Activated CD8-positive, alpha-beta T cell treated with anti-CD3 and anti-CD28 coated beads for 36 hours (primary cell): ENCODE results near the gene LIN7A. TPM values are rescaled to one million over a fixed set of nuclear protein-coding genes. Genes with fewer than 3 reads are reported as not detected.

Experiments used
- ATAC-seq: fragments of 200-7000 bp; cut with Tn5 transposase; one replicate; pipeline ENCODE4 v1.10.0; 2021; ENCODE audit warnings: mild to moderate bottlenecking, moderate library complexity
- CTCF ChIA-PET: fragments of 350-600 bp; sonication (Branson Sonifier 250); formaldehyde crosslinking; loops from one replicate; lab custom pipeline; 2021; ENCODE audit warnings: antibody characterized with exemption; lab: Charles Lee
- POLR2A ChIA-PET: fragments of 350-600 bp; sonication (Branson Sonifier 250); formaldehyde crosslinking; loops from one replicate; lab custom pipeline; 2021; ENCODE audit warnings: antibody characterized with exemption; lab: Charles Lee
- DNase-seq: peaks from one replicate; pipeline ENCODE4 v3.0.0-alpha.2; 2020
- H3K27ac Mint-ChIP-seq: one replicate; pipeline ENCODE4 v1.8.0; 2021; ENCODE audit warnings: mild to moderate bottlenecking, mixed read lengths
- H3K27me3 Mint-ChIP-seq: one replicate; pipeline ENCODE4 v1.8.0; 2021; ENCODE audit warnings: mixed read lengths
- H3K36me3 Mint-ChIP-seq: one replicate; pipeline ENCODE4 v1.8.0; 2021; ENCODE audit warnings: low read depth, mixed read lengths
- H3K4me1 Mint-ChIP-seq: one replicate; pipeline ENCODE4 v1.8.0; 2021; ENCODE audit warnings: low read depth, mixed read lengths
- H3K4me3 Mint-ChIP-seq: one replicate; pipeline ENCODE4 v1.8.0; 2021; ENCODE audit warnings: mild to moderate bottlenecking, moderate library complexity, mixed read lengths
- H3K9me3 Mint-ChIP-seq: one replicate; pipeline ENCODE4 v1.8.0; 2021; ENCODE audit warnings: mixed read lengths
- intact Hi-C: fragments of 100-400 bp; cut with micrococcal nuclease; formaldehyde crosslinking; loops from one replicate; pipeline ENCODE4 v1.10.0; 2022
- total RNA-seq, 2 experiments: library from RNA; stranded (reverse); gene quantifications; one replicate each; pipeline ENCODE4 v1.2.3, GENCODE V29; 2021
- TF ChIP-seq, protein P1 (sequence below): fragments of 200-600 bp; IDR thresholded peaks from one replicate; pipeline ENCODE4 v1.8.0; 2022; ENCODE audit warnings: antibody characterized with exemption, mild to moderate bottlenecking

The LIN7A gene
- total RNA-seq, 2 experiments from 2014 or later = not detected

DNA sequence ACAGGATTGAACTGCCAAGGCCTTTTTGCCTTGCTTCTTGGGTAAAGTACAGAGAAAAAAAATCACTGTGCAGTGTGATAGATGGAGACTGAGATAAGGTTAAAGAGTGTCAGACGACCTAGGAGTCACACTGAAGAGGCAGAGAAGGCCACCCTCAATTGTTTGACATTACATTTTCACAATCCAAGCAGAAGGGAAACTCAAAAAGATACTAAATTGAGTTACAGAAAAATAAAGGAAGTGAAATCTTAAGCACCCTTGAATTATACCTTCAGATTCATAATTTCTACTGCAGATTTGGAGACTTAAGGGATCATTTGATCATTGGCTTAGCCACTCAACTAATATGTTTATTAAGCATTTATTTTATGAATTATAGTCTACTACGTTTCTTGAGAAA is 123.9 kb downstream of the LIN7A start:
- intact Hi-C loops = no loop called here
- no peaks in the 10 kb centered on the region for H3K36me3 Mint-ChIP-seq
- DNase-seq (no peak), ATAC-seq (no peak)
- H3K27me3 Mint-ChIP-seq = no peaks in the 10 kb centered on the region
- POLR2A ChIA-PET = no interaction called here
- TF ChIP-seq, protein P1, sequence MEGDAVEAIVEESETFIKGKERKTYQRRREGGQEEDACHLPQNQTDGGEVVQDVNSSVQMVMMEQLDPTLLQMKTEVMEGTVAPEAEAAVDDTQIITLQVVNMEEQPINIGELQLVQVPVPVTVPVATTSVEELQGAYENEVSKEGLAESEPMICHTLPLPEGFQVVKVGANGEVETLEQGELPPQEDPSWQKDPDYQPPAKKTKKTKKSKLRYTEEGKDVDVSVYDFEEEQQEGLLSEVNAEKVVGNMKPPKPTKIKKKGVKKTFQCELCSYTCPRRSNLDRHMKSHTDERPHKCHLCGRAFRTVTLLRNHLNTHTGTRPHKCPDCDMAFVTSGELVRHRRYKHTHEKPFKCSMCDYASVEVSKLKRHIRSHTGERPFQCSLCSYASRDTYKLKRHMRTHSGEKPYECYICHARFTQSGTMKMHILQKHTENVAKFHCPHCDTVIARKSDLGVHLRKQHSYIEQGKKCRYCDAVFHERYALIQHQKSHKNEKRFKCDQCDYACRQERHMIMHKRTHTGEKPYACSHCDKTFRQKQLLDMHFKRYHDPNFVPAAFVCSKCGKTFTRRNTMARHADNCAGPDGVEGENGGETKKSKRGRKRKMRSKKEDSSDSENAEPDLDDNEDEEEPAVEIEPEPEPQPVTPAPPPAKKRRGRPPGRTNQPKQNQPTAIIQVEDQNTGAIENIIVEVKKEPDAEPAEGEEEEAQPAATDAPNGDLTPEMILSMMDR = no peak
- H3K4me1 Mint-ChIP-seq = no peaks in the 10 kb centered on the region
- no peaks in the 10 kb centered on the region for H3K9me3 Mint-ChIP-seq
- H3K4me3 Mint-ChIP-seq = no peak overlapping the region
- no peak overlapping the region for H3K27ac Mint-ChIP-seq
- CTCF ChIA-PET = no interaction called here

DNA sequence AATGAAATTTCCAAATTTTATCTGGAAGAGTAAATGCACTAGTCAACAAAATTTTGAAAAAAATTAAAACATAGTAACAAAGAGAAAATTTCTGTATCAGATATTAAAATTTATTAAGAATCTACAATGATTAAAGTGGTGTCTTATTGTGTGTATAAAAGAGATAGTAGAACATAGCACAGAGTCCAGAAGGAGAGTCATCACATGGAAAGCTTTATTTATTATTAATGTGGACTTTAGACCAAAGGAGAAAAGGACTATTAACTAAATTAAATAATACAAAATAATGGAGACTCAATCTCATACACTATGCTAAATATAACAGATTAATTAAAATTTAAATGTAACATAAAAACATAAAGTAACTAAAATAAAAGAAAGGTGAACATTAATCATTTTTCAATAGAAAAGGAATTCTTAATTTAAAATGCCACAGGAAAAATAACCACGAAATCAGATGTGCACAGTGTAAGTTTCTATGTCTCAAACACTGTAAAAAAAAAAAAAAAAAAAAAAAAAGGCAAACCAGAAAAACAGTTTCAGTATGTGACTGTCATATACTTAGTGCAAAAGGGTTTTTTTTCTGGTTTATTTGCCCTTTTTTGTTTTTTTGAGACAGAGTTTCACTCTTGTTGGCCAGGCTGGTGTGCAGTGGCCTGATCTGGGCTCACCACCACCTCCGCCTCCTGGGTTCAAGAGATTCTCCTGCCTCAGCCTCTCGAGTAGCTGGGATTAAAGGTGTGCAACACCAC is 125.6 kb downstream of the LIN7A start:
- no peak for ATAC-seq
- Mint-ChIP-seq H3K36me3 (no peaks in the 10 kb centered on the region), H3K4me3 (no peak overlapping the region), H3K4me1 (no peaks in the 10 kb centered on the region), H3K27me3 (no peaks in the 10 kb centered on the region), H3K27ac (no peak overlapping the region), H3K9me3 (no peaks in the 10 kb centered on the region)
- intact Hi-C loops = no loop called here
- DNase-seq = no peak
- CTCF ChIA-PET = no interaction called here
- POLR2A ChIA-PET = no interaction called here
- TF ChIP-seq, protein P1 = no peak

DNA sequence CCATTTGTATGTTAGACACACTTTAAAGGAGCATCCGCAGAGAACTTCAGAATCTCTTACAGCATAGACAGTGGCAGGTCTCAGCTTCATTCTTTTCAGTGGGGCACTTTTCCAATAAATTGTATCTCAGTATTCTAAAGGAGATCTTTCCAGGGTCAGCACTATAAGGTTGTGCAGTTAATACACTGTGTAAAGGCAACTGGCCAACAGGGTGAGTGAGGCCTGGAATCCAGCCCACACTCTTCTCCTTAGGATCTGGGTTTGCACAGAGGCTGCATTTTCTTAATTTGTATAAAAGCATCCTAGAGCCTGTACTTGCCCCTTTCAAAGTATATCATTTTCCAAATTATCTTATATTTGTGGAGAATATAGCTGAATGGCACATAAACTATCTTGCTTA is 126.9 kb downstream of the LIN7A start:
- CTCF ChIA-PET = no interaction called here
- DNase-seq (no peak), ATAC-seq (no peak)
- no peaks in the 10 kb centered on the region for H3K9me3 Mint-ChIP-seq
- intact Hi-C loops = no loop called here
- TF ChIP-seq, protein P1 = no peak
- H3K4me3 Mint-ChIP-seq = no peak overlapping the region
- POLR2A ChIA-PET = no interaction called here
- no peak overlapping the region for H3K27ac Mint-ChIP-seq
- H3K27me3 Mint-ChIP-seq = no peaks in the 10 kb centered on the region
- H3K36me3 Mint-ChIP-seq = no peaks in the 10 kb centered on the region
- H3K4me1 Mint-ChIP-seq = no peaks in the 10 kb centered on the region

DNA sequence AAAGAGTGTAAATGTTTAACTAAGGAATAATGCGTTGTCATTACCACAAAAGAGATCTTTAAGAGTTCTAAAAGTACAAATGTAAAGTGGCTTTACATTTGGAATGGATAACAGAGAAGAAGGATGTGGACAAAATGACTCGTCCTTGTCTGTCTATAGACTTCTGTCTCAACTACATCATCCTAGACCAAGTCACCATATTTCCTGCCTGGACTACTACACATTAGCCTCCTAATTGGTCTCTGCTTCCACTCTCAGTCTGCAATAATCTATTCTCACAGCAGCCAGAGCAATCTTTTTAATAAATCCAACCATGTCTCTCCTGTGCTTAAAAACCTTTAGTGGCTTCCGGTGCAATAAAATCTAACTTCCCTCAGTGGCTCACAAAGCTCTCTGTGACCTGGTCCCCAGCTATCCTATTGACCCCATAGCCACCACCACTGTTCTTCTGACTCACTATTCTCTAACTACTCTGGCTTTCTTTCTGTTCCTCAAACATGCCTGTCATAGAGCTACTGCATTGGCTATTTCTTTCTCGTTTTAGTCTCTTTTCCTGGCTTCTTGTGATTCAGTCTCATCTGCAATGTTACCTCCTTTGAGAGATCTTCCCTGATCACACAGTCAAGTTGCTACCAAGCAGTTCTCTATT is 130.0 kb downstream of the LIN7A start:
- intact Hi-C loops = no loop called here
- Mint-ChIP-seq H3K27me3 (no peaks in the 10 kb centered on the region), H3K4me1 (no peaks in the 10 kb centered on the region), H3K36me3 (no peaks in the 10 kb centered on the region), H3K27ac (no peak overlapping the region), H3K4me3 (no peak overlapping the region), H3K9me3 (peaks cover 2% of the 10 kb centered on the region)
- ATAC-seq = no peak
- no peak for DNase-seq
- ChIA-PET CTCF (no interaction called here), POLR2A (no interaction called here)
- TF ChIP-seq, protein P1 = no peak

DNA sequence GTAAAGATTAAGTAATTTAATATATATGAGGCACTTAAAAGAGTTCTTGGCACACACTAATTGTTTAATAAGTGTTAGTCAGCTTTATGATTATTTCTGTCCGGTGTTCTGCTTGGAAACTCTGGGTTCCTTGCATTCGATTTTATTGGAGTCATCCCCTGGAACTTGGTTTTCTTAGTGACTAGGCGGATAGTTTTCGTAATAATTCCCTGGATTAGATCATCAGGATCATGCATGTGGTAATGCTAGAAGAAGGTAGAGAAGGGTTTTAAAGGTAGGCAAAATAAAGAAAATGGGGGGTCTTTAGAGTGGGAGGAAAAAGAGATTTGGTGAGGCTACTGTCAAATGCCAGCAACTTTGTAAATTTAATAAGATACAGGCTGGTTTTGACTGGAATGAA is 132.6 kb downstream of the LIN7A start:
- peaks cover 2% of the 10 kb centered on the region for H3K9me3 Mint-ChIP-seq
- POLR2A ChIA-PET = no interaction called here
- no peaks in the 10 kb centered on the region for H3K36me3 Mint-ChIP-seq
- DNase-seq (no peak), ATAC-seq (no peak)
- no peaks in the 10 kb centered on the region for H3K4me1 Mint-ChIP-seq
- no peaks in the 10 kb centered on the region for H3K27me3 Mint-ChIP-seq
- H3K4me3 Mint-ChIP-seq = no peak overlapping the region
- H3K27ac Mint-ChIP-seq = no peak overlapping the region
- TF ChIP-seq, protein P1 = no peak
- intact Hi-C loops = no loop called here
- CTCF ChIA-PET = no interaction called here
